Stimulated activated CD4-positive, alpha-beta T cell treated with anti-CD3 and anti-CD28 coated beads, Interleukin-2, amount 100 ng/mL, for 4 hours (primary cell): ENCODE data around the gene WNT4.

Experiments used
- DNase-seq: peaks from one replicate; pipeline ENCODE4 v3.0.0-alpha.2; 2020; ENCODE audit warnings: low read depth

Gene WNT4

DNA sequence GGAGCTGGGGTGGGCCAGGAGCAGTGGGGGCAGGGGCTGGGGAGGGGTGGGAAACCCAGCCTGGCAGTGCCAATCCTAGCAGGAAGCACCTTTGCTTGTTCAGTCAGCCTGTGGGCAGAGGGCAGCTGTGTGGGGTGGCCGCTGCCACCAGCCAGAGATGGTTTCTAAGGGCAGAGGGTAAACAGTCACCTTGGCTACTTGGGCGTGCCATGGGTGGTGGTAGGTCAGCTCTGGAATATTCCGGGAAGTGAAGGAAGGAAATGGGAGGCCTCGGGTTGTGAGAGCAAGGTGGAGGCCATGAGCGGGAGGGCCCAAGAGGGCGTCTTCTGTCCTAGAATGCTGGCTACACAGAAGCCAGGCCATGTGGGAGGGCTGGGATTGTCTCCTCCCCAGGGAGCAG is 20.7 kb upstream of the WNT4 start:
- DNase-seq: no peak

DNA sequence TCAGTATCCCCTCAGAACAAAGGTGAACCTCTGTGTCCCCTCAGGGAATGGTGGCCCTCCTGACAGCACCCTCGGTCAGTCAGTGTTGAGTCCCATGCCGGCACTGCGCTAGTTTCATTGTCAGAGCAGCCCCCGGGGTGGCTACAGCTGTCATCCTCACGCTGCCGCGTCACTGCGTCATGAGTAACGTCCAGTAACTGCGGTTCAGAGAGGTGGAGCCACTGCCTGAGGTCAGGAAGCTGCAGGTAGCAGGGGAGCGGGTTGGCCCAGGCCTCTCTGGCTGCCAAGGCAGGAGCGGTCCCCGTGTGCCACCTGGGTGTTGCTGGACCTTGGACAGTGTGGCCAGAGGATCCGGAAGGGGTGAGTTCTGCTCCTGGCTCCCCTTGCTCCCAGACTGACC is 20.2 kb upstream of the WNT4 start:
- no peak for DNase-seq

DNA sequence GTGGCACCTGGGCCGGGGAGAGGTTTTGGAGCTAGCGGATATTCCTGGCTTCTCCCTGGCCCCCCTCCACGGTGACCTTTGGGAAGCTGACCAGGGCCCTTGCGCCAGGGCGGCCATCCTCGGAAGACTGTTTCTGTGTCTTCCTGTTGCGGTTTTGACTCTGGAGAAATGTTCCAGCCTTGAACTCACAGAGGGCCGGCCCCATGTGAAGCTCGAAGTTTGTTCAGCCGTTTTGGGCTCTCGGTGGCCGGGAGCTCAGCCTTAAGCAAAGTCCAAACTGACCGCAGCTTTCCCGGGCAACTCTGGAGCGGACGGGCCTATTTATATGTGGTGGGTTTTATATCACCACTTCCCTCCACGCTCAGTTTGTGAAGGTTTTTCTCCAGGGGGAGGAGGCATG is 17.0 kb upstream of the WNT4 start:
- no peak for DNase-seq

DNA sequence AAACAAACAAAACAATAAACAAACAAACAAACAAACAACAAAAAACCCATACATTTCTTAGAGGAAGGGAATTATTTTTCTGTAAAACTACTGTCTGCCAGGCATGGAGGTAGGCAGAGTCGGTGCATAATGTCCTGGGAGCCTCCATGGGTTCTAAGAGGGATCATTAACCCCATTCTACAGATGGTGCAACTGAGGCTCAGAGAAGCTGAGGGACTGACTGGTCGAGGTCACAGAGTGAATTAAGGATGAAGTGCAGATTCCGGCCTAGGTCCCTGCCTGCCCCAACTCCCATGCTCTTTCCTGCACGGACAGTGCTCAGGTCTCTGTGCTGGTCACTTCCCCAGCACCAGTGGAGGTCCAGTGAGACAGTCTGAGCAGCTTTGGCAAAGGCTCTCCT is 15.8 kb upstream of the WNT4 start:
- DNase-seq: no peak

DNA sequence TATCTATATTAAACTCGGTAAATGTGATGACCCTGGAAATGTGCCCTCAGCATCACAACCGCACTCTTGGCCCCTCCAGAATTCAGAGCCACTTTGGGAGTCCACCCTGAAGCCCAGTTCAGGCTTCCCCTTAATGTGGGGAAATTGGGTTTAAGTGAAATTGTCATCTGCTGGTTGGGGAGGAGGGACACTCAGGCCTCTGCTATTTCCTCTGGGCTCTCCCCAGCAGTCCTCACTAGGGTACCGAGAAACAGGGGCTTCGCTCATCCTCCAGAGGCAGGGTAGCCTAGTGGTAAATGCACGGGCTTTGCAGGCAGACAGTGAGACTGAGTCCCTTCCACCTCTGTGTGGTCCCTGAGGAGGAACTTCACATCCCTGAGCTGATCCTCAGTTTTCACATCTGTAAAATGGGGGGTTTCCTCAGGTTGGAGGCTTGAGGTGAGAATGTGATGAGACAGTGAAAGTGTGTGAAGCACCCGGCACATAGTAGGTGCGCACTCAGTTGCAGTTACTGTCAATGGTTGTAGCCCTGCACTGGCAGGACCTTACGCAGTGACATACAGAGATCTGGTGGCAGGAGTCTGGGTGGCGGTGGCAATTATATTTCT is 14.6 kb upstream of the WNT4 start:
- no peak for DNase-seq

DNA sequence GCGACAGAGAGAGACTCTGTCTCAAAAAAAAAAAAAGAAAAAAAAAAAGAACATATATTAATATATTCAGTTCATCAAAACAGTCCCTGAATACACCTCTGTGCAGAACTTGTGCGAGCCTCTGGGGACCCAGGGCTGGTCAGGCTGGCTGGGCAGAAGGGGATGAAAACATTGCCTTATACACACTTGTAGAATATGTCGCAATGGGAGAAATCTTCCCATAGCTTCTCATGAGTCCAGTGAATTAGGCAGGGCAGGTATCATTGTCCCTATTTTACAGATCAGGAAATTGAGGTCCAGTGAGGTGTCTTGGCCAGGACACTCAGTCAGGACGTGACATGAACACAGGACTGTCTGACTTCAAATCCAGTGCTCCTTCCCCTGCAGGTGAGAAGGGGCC is 12.6 kb upstream of the WNT4 start:
- no peak for DNase-seq

DNA sequence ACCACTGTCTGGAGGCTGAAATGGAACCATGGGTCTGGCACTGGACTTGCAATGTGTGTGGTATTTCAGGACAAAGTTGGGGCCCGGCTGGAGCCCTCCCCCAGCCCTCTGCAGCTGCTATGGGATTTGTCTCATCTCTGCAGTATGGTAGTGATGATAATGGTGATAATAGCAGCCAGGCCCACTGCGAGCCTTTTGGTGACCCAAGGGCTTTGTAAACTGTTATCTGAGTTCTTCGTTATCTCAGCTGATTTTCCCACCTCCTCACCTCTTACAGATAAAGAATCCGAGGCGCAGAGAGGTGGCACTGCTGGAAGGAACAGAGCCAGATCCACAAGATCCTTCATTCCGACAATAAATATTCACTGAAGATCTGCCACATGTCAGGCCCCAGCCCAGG is 11.7 kb upstream of the WNT4 start:
- no peak for DNase-seq

DNA sequence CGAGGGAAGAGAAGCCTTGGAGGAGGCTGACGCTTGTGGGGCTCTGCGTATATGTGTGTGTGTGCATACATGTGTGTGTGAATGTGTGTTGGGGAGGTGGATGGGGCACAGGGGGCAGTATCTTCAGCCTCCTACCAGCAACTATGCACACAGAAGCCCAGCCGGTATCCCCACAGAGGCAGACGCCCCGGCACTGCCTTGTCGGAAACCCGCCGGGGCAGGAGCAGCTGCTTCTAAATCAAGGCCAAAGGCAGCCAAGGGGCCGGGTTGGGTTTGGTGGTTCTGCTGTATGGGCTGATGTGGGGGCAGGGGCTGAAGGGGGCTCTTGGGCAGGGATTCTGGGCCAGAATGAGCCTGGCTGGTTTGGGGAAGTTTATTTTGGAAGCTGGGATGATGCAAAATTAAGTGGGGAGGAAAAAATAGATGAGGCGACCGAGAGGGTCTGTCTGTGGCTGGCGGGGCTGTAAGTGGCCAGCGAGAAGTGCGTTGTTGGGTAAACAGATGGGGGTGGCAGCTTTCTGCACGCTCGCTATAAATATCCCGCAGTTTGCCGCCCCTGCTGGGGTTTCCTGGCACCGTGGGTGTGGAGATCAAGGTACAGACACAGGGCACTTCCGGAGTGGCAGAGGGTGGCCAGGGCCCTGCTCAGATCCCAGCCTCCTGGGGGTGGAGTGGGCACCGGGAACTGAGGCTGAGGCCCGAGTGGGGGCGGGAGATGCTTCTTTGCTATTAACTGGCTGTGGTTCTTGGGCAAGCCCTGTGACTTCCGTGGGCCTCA is 11.0 kb upstream of the WNT4 start:
- DNase-seq: no peak

DNA sequence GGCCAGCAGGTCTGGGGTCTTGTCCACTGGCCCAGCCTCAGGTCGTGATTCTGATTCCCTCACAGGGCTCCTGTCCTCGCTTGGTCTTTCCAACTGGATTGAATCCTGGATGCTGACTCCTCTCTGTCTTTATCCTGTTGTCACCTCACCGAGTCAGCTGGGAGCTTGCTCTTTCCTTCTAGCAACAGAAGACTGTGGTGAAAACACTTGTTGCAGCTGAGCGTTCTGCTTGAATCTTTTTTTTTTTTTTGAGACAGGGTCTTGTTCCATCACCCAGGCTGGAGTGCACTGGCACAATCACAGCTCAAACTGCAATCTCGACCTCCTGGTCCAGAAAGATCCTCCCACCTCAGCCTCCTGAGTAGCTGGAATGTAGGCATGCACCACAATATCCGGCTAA is 8.0 kb upstream of the WNT4 start:
- DNase-seq: no peak

DNA sequence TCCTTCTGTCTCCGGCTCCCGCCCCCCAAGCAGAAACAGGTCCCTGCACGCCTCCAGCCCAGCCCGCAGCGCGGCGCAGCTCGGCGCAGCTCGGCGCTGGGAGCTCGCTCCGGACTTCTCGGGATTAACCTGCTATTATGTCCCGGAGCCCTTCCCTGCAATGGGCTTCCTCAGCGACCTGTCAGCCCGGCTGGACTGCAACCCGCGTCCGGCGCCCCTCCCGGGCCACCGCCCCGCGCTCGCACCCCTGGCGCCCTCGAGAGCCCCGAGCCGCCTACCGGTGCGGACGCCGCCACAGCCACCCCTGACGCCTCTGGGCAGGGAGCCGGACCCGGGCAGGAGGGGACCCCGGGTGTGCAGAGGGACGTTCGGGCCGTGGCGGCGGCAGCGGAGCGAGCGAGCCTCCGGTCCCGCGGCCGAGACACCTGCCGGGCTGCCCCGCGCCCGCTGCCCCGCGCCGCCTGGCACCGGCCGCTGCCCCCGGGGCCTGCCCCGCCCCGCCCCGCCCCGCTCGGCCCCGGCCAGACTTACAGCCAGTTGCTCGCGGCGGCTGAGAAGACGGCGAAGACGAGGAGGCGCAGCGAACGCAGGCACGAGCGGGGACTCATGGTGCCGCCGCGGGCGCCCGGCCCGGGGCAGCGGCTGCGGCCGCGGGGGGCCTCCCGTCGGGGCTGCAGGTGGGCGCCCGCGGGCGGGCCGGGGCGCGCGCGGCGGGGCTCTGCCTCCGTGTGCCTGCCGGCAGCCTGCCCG is 407 bp downstream of the WNT4 start:
- DNase-seq: no peak

DNA sequence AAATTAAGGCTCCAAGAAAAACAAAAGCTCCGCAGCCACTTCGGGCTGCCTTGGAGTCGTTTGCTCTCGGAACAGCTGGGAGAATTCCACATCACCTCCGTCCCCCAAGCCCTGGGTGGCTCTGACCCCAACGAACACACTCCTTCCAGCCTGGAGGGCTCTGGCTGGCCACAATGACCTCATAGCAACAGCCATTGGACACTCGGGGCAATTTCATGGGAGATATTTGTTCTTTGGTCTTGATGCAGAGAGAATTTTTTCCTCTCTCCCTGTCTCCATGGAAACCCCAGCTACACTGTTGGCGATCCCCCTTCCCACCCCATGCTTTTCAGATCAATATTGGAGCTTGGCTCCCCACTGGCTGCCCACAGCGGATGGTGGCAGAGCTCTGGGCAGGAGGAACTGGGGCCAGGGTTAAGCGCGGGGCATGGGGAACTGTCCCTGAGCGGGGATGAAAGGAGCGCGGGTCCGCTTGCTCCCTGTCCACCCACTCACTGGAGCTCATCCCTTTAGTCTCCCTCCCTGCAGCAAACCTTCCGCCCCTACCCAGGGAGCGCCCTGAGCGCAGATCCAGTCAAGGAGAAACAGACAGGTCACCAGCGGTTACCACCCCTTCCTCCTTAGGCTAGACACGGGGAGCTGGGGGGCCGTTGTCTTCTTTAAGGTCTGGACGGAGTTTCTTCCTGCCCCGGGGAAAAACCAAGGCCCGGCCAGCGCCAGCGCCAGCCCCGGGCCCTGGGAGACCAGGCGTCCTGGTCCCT is 1.2 kb downstream of the WNT4 start:
- no peak for DNase-seq

DNA sequence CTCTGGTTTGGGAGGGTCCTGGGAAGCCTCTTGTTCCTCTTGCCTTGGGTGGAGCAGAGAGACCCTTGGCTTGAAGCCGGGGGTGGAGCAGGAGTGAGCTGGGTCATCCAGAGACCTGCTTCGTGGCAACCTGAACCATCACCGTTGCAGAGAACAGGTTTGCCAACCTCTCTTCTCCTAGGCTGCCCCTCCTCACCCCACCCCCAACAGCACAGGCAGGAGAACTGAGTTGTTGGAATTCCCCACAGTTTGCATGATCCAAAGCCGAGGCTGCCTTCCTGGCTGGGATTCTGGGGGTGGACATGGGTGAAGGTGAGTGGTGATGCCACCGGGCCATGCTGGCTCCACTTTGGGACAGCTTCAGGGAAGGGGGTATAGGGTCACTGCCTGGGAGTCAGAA is 2.2 kb downstream of the WNT4 start:
- no peak for DNase-seq

DNA sequence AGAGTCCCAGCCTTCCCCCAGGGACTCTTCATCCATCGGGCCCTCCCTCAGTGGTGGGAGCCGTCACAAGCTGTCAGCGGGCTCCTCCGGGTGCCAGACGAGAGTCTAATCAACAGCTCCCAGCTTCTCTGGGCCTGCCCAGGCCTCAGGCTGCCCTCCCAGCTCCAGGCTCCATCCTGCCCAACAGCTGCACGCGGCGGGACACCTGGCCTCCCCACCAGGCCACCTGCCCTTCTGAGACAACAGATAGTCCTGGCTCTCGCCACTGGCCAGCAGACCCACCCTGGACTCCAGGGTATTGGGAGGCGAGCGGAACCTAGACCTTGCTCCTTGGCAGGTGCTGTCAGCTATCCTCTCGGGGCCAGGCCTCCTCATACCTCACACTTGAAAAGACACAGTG is 3.1 kb downstream of the WNT4 start:
- DNase-seq: no peak

DNA sequence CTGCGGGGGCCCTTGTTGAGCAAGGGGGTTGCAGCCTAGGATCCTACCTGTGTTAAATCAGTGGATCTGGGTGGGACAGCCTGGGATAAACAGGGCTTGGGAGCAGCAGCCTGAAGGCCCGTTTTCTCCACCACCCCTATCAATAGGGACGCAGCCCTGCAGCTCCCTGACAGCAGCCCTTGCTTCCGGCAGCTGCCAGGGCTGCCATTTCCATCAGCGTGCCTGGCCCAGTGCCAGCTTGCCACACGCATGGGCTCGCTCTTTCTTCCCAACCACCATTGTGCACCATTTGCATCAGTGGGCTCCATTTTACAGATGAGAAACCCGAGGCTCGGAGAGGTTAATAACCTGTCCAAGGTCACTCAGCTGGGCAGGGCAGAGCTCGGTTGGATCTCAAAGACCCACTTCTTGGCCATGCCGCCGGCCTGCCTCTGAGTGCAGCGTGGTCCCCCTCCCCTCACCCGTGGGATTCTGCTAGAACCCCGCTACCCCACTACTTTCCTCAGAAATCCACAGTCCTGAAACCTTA is 3.8 kb downstream of the WNT4 start:
- DNase-seq: no peak

DNA sequence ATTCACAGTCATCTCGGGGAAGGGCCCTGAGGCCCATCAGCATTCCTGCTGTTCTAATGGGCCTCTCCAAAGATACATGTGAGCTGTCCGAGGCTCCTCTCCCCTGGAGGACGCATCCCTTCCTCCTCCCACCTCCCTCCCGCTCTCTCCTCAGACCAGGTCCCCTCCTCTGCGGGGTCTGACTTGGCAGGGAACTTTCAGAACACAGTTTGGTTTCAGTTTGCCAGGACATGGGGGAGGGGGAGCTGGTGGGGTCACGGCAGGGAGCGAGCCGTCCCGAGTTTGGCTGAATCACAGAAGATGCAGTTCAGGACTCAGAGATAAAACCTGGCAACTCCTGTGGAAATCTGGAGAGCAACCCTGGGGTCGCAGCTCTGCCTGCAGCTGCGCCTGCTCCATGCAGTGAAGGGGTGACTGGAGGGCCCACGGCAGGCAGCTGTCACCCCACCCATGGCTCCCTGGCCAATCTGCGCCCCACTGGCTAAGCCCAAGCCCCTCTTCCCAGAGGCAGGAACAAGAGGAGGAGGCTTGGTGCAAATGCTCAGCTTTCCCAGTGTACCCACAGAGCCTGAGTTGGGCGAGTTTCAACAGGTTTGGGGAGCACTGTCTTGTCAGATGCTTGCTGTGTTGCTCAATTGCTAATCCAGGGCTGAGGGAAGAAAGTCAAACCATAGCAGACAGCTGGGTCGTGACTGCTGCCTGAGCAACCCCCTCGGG is 5.7 kb downstream of the WNT4 start:
- no peak for DNase-seq

DNA sequence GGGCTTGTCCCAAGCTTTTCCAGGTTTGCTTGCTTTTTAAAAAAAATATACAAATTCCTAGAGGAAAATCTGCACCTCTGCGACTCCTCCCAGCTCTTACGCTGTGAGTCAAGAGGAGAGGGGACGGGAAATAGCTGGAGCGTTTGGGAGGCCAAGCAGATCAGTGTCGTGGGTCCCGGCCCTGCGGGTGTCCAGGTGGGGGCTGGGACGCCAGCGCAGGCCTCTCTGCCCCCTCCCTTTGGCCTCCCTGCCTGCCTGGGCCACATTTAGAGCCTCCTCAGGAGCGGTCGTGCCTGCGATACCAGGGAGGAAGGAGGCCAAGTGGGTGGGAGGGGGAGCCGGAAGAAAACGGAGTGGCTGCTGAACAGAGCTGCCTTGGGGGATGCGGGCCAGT is 9.0 kb downstream of the WNT4 start:
- DNase-seq: no peak

DNA sequence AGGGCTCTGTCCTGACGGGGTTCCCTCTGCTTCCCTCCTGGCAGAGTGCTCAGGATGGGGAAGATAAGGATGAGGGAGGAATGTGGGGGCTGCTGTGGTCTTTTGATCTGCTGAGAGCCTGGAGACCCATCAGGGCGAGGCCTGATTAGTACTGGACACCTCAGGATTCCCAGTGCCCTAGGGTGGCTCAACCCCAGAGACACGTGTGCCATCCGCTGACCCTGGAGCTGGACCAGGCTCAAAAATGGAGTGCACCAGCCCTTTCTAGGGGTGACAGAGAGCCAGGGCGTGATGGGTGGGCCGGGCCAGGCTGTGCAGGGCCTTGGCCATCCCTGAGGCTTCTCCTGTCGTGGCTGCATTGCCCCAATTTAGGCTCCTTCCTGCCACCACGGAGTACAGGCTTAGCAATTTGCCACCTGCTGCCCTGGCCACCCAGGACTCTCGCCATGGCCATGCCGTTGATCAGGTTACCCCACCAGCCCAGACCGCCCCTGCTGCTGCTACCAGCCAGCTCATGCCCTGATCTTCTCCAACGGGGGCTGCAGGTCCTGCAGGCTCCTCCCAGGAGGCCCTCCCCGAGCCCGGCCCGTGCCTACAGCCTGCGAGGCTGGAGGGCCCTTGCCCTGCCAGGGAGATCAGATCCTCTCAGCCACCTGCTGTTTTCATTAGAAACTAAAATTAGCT is 9.5 kb downstream of the WNT4 start:
- DNase-seq: no peak

DNA sequence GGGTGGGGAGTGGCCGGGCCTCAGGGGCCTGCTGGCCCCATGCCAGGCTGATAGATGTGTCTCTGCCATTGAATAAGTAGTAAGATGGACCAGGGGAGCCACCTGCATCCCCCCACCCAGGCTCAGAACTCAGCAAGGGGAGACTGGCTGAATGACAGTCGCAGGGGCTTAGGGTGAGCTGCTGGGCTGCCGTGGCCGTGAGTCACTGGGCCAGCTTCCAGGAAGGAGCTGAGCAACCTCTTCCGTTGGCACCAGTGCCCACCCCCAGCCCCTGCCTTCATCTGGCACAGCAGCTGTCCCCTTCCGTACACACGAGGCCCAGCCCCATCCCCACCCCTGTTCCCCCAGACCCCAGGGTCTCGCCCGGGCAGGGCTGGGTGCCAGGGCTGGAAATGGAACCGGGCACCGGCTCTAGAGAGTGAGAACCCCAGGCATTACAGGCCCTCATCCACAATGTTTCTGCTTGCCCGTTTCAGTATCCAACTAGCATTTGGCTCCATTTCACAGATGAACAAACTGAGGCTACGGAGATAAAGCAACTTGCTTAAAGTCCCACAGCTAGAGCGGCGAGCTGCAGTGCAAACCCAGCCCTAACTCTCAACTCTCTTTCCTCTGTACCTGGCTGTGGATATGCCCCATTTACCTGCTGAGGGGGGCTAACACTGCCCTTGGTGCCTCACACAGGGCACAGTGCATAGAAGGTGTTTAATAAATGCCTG is 10.2 kb downstream of the WNT4 start:
- DNase-seq: no peak

DNA sequence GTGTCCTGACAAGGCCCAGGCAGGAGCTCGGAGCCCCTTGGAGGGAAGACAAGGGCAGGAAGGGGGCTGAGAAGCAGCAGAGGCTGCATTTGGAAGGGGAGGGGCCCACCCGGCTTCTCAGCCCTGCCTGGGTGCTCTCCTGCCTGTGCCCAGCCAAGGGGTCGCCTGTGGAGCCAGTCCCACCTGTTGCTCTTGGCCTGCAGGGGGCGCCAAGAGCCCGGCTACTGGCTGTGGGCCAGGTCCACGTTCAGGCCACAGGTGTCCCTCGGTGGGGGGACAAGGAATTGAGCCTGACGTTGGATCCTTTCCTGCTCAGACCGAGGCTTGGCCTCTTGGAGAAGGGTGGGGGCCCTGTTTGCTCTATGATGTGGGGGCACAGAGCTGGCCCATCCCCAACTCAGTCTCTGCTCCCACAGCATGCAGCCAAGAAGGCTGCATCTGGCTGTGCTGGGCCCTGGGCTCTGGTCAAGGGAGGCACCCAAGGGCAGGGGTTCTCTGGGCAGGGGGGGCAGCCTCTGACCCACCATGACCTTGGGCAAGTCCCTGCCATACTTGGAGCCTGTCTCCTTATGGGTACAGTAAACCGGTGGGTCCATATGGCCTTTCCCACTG is 10.9 kb downstream of the WNT4 start:
- peak; percentile 16 for DNase-seq

DNA sequence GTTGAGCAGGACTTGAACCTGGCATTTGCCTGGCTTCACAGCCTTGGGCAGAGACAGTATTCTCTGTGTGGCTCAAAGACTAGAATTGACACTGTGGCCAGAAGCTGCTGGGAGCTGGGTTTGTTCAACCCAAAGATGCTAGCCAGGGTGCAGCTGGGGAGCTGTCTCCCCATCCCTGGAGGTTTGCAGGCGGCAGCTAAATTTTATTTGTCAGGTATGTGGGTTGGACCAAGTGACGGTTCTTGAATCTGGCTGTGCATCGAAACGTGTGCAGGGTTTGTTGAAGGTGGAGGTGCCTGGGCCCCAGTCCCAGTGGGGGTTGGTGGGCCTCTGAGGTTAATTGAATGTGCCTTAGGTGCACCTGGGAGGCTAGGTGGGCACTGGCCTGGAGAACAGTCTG is 11.8 kb downstream of the WNT4 start:
- DNase-seq: no peak
